Cardiac muscle cell (in vitro differentiated cells and primary cell): ENCODE measurements around the gene TMEM130. TPM values are rescaled to one million over a fixed set of nuclear protein-coding genes. Genes with fewer than 3 reads are reported as not detected.
"Not testable (repeated sequence)": the region's sequence is repeated elsewhere in the genome, so short reads cannot be mapped to it uniquely, and the experiment has no call there.

Source experiments
- DNase-seq, 2 donors: peaks; one replicate each; pipeline versions ENCODE4 v3.0.0 to v3.0.0-alpha.2; 2010 to 2017; ENCODE audit warnings: low read depth in 1 of 2, low spot score in 1 of 2
- H3K27ac ChIP-seq: fragments of 200-600 bp; sonication (generic); 2 replicates; pipeline ENCODE4 v1.5.1; 2016
- H3K27me3 ChIP-seq: fragments of 200-600 bp; sonication (generic); 2 replicates; pipeline ENCODE4 v1.6.0; 2016; ENCODE audit warnings: control low read depth
- H3K36me3 ChIP-seq: fragments of 200-600 bp; sonication (generic); 2 replicates; pipeline ENCODE4 v1.5.1; 2016; ENCODE audit warnings: control low read depth
- H3K4me1 ChIP-seq: fragments of 200-600 bp; sonication (generic); 2 replicates; pipeline ENCODE4 v1.8.1; 2017; ENCODE audit warnings: low read depth, mild to moderate bottlenecking, mixed run types
- H3K4me3 ChIP-seq: fragments of 200-600 bp; sonication (generic); 2 replicates; pipeline ENCODE4 v1.5.1; 2016; ENCODE audit warnings: mild to moderate bottlenecking
- H3K9me3 ChIP-seq: fragments of 200-600 bp; sonication (generic); 2 replicates; pipeline ENCODE4 v1.5.1; 2017; ENCODE audit warnings: low read depth, mild to moderate bottlenecking, control low read depth
- polyA plus RNA-seq: library from polyadenylated mRNA; unstranded; fragments of >200 nt; fragmentation: Nextera tagmentation; extraction: Ambion mirVana; gene quantifications from 2 replicates; pipeline ENCODE4 v1.2.1, GENCODE V29; 2016
- total RNA-seq: library from RNA; depleted of rRNA; stranded (reverse); fragments of >200 nt; gene quantifications from 2 replicates; pipeline ENCODE4 v1.2.3, GENCODE V29; 2016
- TF ChIP-seq, protein P1 (sequence below): IDR thresholded peaks from 2 replicates; pipeline ENCODE4 v1.5.1; 2012; ENCODE audit warnings: low read depth, mild to moderate bottlenecking, low read length

The TMEM130 gene
- total and polyA plus RNA-seq, 2 experiments from 2014 or later = 0.51 to 0.54 TPM

DNA sequence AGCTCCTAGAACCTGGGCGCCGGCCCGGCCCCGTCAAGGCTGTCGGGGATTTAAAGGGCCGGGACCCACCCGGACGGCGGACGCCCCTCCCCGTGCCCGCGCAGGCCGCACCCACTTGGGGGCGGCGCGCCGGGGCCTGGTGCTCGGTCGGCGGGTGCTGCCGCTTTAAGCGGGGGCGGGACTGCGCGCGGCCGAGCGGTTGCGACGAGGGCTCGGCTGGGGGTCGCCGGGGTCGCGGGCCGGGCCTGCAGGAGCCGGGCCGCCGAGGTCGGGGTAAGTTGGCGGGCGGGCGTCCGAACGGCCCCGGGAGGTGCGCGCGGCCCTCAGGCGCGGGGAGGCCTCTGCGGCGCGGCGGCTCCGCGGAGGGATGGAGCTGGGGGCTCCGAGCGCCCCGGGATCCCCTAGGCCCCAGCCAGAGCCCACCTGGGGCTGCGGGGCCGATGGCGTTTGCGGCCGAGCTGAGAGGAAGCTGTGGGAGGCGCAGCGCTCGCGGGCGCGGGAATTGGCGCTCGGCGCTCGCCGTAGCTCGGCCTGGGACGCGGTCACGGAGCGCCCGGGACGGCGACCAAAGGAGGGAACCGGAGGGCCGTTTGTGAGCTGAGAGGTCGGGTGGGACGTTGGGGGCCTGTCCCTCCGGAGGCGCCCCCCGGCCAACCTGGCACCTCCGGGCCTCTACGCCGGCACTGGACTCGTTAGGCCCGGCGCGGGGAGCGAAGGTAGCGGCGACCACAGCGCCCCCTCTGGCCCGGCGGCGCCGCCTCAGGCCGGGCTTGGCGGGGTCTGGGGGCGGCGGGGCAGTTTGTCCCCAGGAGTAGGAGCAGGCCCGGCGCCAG lies 8.8 kb upstream of the TMEM130 start, which contains the start of gene TRRAP:
Gene TRRAP, plus strand, starts transcription at position 168 of the 833 bp plus-strand sequence. CDS start 2,619 bp downstream, outside the sequence.
- TF ChIP-seq, protein P1, sequence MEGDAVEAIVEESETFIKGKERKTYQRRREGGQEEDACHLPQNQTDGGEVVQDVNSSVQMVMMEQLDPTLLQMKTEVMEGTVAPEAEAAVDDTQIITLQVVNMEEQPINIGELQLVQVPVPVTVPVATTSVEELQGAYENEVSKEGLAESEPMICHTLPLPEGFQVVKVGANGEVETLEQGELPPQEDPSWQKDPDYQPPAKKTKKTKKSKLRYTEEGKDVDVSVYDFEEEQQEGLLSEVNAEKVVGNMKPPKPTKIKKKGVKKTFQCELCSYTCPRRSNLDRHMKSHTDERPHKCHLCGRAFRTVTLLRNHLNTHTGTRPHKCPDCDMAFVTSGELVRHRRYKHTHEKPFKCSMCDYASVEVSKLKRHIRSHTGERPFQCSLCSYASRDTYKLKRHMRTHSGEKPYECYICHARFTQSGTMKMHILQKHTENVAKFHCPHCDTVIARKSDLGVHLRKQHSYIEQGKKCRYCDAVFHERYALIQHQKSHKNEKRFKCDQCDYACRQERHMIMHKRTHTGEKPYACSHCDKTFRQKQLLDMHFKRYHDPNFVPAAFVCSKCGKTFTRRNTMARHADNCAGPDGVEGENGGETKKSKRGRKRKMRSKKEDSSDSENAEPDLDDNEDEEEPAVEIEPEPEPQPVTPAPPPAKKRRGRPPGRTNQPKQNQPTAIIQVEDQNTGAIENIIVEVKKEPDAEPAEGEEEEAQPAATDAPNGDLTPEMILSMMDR = peak; percentile 67
- H3K27me3 ChIP-seq = no peaks in the 10 kb centered on the region
- DNase-seq = peak; percentile 84 to 90
- H3K9me3 ChIP-seq = no peaks in the 10 kb centered on the region
- H3K4me3 ChIP-seq = peak within 1 kb of the TSS; percentile 79
- H3K4me1 ChIP-seq = peaks cover 3% of the 10 kb centered on the region
- peak within 1 kb of the TSS; percentile 94 for H3K27ac ChIP-seq
- peaks cover 20% of the 10 kb centered on the region for H3K36me3 ChIP-seq

DNA sequence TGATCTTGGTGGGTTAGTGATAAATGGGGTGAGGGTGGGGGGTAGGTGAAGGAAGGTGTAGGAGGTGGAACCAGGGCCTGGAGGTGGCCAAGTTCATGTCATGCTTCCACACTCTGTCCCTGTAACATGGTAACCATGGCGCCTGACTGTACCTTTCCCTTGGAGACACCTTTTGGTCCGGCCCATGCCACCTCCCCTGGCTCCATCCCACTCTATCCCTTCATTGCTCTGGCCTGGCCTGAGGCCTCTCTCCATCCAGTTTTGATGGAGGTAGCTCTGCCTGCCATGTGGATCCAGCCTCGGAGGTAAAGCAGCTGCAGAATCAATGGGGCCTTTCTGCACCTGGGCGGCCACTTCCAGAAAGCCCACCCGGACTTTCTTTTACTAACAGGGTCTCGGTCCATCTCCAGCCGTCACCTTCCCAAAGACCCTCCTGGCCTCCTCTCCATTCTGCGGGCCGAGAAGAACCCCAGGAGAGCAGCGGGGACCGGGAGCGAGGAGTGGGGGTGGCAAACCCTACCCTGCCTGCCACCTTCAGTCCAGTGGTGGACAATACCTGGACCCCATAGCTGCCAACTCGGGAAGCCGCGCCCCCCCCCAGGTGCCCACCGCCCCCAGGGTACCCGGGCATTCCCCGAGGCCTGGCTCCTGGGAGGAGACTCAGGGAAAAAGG lies 8.0 kb upstream of the TMEM130 start:
- peaks cover 20% of the 10 kb centered on the region for H3K36me3 ChIP-seq
- H3K27me3 ChIP-seq = no peaks in the 10 kb centered on the region
- no peaks in the 10 kb centered on the region for H3K9me3 ChIP-seq
- TF ChIP-seq, protein P1 = peak; percentile 10
- H3K27ac ChIP-seq = peak overlapping the region; percentile 94
- H3K4me1 ChIP-seq = peaks cover 3% of the 10 kb centered on the region
- peak overlapping the region; percentile 79 for H3K4me3 ChIP-seq
- no peak for DNase-seq

DNA sequence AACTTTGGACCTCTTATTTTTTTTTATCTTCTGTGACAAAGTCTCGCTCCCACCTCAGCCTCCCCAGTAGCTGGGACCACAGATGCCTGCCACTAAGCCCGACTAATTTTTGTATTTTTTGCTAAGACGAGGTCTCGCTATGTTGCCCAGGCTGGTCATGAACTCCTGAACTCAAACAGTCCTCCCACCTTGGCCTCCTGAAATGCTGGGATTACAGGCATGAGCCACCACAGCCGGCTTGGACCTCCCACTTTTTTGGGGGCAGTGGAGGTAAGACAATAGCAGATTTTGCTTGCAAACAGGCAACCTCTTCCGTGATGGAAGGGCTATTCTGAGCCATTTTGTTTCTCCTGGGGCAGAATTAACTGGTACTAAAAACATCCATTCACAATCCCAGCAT lies 7.3 kb upstream of the TMEM130 start:
- Histone ChIP-seq H3K36me3 (peaks cover 14% of the 10 kb centered on the region), H3K27ac (no peak overlapping the region), H3K4me1 (peaks cover 3% of the 10 kb centered on the region), H3K27me3 (no peaks in the 10 kb centered on the region), H3K9me3 (no peaks in the 10 kb centered on the region), H3K4me3 (no peak overlapping the region)
- no peak for DNase-seq
- TF ChIP-seq, protein P1 = no peak

DNA sequence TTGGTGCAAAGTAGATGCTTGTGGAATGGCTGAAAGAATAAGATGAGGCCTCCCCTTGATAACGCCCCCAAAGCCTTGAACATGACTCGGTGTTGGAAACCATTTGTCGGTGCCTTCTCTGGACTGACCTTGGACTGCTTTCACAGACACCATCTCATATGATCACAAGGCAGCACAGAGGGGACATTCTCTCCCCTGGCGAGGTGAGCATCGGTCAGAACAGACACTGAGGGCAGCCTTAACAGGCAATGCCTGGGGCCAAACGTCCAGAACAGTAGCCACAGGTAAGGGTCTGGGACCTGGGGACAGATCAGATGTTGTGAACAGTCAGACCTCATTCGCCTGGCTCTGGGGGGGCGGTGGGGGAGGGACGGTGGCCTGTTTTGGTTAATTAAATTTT lies 5.7 kb upstream of the TMEM130 start:
- peaks cover under 1% of the 10 kb centered on the region for H3K36me3 ChIP-seq
- TF ChIP-seq, protein P1 = no peak
- DNase-seq = no peak
- peaks cover 14% of the 10 kb centered on the region for H3K27me3 ChIP-seq
- H3K4me1 ChIP-seq = peaks cover 3% of the 10 kb centered on the region
- H3K9me3 ChIP-seq = no peaks in the 10 kb centered on the region
- no peak overlapping the region for H3K27ac ChIP-seq
- no peak overlapping the region for H3K4me3 ChIP-seq

DNA sequence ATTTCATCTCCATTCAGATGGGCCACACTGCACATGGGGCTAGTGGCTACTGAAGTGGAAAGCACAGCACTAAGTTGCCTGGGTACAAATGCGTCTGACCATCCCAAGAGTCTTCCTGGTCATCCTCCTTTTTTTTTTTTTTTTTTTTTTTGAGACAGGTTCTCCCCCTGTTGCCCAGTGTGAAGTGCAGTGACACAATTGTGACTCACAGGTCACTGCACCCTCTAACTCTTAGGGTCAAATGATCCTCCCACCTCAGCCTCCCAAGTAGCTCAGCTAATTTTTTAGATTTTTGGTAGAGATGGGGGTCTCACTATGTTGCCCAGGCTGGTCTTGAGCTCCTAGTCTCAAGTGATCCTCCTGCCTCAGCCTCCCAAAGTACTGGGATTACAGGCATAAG lies 5.1 kb upstream of the TMEM130 start:
- no peak overlapping the region for H3K4me3 ChIP-seq
- peaks cover 3% of the 10 kb centered on the region for H3K4me1 ChIP-seq
- DNase-seq = no peak
- TF ChIP-seq, protein P1 = no peak
- H3K9me3 ChIP-seq = no peaks in the 10 kb centered on the region
- peaks cover 19% of the 10 kb centered on the region for H3K27me3 ChIP-seq
- H3K36me3 ChIP-seq = no peaks in the 10 kb centered on the region
- no peak overlapping the region for H3K27ac ChIP-seq

DNA sequence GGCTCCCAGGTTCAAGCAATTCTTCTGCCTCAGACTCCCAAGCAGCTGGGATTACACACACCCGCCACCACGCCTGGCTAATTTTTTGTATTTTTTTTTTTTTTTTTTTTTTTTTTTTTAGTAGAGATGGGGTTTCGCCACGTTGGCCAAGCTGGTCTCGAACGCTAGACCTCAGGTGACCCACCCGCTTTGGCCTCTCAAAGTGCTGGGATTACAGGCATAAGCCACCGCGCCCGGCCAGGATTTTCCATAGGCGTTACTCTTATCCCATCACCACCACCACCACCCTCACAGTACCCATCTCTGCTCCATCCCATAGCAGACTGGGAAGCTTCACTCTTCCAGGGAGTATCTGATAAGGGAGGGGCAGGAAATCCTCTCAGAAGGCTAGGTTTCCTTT lies 3.8 kb upstream of the TMEM130 start:
- H3K27me3 ChIP-seq = peaks cover 33% of the 10 kb centered on the region
- not testable (repeated sequence) for H3K4me3 ChIP-seq, DNase-seq, H3K27ac ChIP-seq, H3K9me3 ChIP-seq, H3K36me3 ChIP-seq, H3K4me1 ChIP-seq
